B cell (primary cell): Measurements from ENCODE around the gene CTNNA3.

Source experiments
- EZH2 ChIP-seq: IDR thresholded peaks from 2 replicates; pipeline ENCODE4 v1.6.1; 2012; ENCODE audit warnings: borderline replicate concordance, low read depth, mild to moderate bottlenecking, moderate library complexity, low read length; ENCODE audit not compliant: insufficient read depth, poor library complexity, severe bottlenecking
- TF ChIP-seq, protein P1 (sequence below): fragments of 200-600 bp; IDR thresholded peaks from one replicate; pipeline ENCODE4 v1.8.0; 2022; ENCODE audit warnings: antibody characterized with exemption, mild to moderate bottlenecking

DNA sequence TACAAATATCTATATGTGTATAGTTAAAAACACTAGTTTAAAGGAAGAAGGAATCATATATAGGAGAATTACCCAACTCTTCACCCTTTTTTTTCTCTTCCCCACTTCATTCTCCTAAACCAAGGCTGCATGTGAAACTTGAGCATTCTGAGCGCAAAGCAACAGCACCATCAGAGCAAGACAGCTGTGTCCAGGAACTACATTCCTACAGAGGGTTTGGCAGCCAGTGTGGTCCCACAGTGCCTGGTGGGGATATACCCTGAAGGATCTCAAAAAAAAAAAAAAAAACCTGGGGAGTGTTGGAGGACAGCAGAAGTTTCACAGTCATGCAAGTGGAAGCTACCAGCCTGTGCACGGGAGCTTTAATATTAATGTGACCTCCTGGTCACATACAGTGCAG, 310.4 kb downstream of the CTNNA3 start:
- TF ChIP-seq, protein P1, sequence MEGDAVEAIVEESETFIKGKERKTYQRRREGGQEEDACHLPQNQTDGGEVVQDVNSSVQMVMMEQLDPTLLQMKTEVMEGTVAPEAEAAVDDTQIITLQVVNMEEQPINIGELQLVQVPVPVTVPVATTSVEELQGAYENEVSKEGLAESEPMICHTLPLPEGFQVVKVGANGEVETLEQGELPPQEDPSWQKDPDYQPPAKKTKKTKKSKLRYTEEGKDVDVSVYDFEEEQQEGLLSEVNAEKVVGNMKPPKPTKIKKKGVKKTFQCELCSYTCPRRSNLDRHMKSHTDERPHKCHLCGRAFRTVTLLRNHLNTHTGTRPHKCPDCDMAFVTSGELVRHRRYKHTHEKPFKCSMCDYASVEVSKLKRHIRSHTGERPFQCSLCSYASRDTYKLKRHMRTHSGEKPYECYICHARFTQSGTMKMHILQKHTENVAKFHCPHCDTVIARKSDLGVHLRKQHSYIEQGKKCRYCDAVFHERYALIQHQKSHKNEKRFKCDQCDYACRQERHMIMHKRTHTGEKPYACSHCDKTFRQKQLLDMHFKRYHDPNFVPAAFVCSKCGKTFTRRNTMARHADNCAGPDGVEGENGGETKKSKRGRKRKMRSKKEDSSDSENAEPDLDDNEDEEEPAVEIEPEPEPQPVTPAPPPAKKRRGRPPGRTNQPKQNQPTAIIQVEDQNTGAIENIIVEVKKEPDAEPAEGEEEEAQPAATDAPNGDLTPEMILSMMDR, result no peak
- TF ChIP-seq EZH2, result no peak
